Endothelial cell of umbilical vein (primary cell): Measurements from ENCODE around the gene CRYZL1. TPM values are rescaled to one million over a fixed set of nuclear protein-coding genes. Genes with fewer than 3 reads are reported as not detected.
A peak's percentile ranks its signal among the peaks of the same experiment; 100 is the strongest.

Experiments
- BruUV-seq: library from RNA; stranded (reverse); fragments of 400-500 nt; replicated peaks from 2 replicates; lab custom pipeline; 2021; lab: Mats Ljungman, UMichigan
- CTCF ChIA-PET: fragments of 300-600, 350-600 bp; sonication (Branson Sonifier 250); formaldehyde crosslinking; loops from one replicate; lab custom pipeline; 2021; ENCODE audit warnings: antibody characterized with exemption, inconsistent platforms; lab: Charles Lee
- POLR2A ChIA-PET: fragments of 300-600, 350-600 bp; sonication (Branson Sonifier 250); formaldehyde crosslinking; loops from one replicate; lab custom pipeline; 2021; ENCODE audit warnings: antibody characterized with exemption, inconsistent platforms; lab: Charles Lee
- DNase-seq: peaks from one replicate; pipeline ENCODE4 v3.0.0-alpha.2; 2011; ENCODE audit warnings: low read depth, low spot score
- FAIRE-seq: peaks from 2 replicates; lab custom pipeline; 2011; peaks lifted over from hg19 to GRCh38; lab: Jason Lieb, UNC
- H2AFZ ChIP-seq: 2 replicates; pipeline ENCODE4 v1.6.0; 2012; ENCODE audit warnings: low read depth, low read length, control low read depth, inconsistent platforms
- H3K27ac ChIP-seq: 2 replicates; pipeline ENCODE4 v1.5.1; 2011; ENCODE audit warnings: low read depth, mild to moderate bottlenecking, control low read depth, low read length, moderate library complexity; ENCODE audit not compliant: insufficient read depth
- H3K27me3 ChIP-seq, 2 experiments: 2 replicates each; pipeline versions ENCODE4 v1.6.0 to v1.6.1; 2011; ENCODE audit warnings: low read length in 2 of 2, mixed read lengths in 1 of 2; ENCODE audit not compliant: control insufficient read depth in 2 of 2, insufficient read depth in 2 of 2
- H3K36me3 ChIP-seq, 2 experiments: 2 replicates in 1 of 2; 3 replicates in 1 of 2; pipeline ENCODE4 v1.5.1; 2011; ENCODE audit warnings: low read length in 2 of 2, mild to moderate bottlenecking in 1 of 2, moderate library complexity in 1 of 2; ENCODE audit not compliant: control insufficient read depth in 2 of 2, insufficient read depth in 2 of 2; ENCODE audit errors: extremely low read depth in 1 of 2
- H3K4me1 ChIP-seq: 3 replicates; pipeline ENCODE4 v1.5.1; 2011; ENCODE audit warnings: mild to moderate bottlenecking, low read length; ENCODE audit not compliant: control insufficient read depth, insufficient read depth; ENCODE audit errors: extremely low read depth
- H3K4me2 ChIP-seq: 2 replicates; pipeline ENCODE4 v1.6.1; 2011; ENCODE audit warnings: low read length, control low read depth, mixed read lengths; ENCODE audit not compliant: insufficient read depth
- H3K4me3 ChIP-seq, 3 experiments: fragments of 200-600 bp in 1 of 3; sonication (generic), shearing (Covaris generic) in 1 of 3; replicated peaks in 1 of 3; 2 replicates each; pipeline ENCODE4 v1.5.1; 2011 to 2016; ENCODE audit warnings: control low read depth in 3 of 3, low read length in 3 of 3, mild to moderate bottlenecking in 2 of 3, inconsistent platforms in 1 of 3, low read depth in 1 of 3, moderate library complexity in 1 of 3; ENCODE audit not compliant: insufficient read depth in 1 of 3
- H3K79me2 ChIP-seq: 2 replicates; pipeline ENCODE4 v1.6.0; 2012; ENCODE audit warnings: low read length, inconsistent platforms; ENCODE audit not compliant: control insufficient read depth, insufficient read depth
- H3K9ac ChIP-seq: replicated peaks from 2 replicates; pipeline ENCODE3; 2011; ENCODE audit warnings: low read length, control low read depth; ENCODE audit not compliant: insufficient read depth; ENCODE audit errors: extremely low read depth
- H3K9me1 ChIP-seq: replicated peaks from 3 replicates; pipeline ENCODE4 v1.6.0; 2011; ENCODE audit warnings: mild to moderate bottlenecking, low read length; ENCODE audit not compliant: control insufficient read depth, insufficient read depth; ENCODE audit errors: extremely low read depth
- H3K9me3 ChIP-seq: replicated peaks from 2 replicates; pipeline ENCODE4 v1.5.1; 2012; ENCODE audit warnings: low read length, inconsistent platforms; ENCODE audit not compliant: control insufficient read depth, insufficient read depth
- H4K20me1 ChIP-seq: replicated peaks from 2 replicates; pipeline ENCODE3; 2011; ENCODE audit warnings: mild to moderate bottlenecking, low read length; ENCODE audit not compliant: control insufficient read depth, insufficient read depth; ENCODE audit errors: extremely low read depth
- EZH2 ChIP-seq: IDR thresholded peaks from 2 replicates; pipeline ENCODE4 v1.6.1; 2012; ENCODE audit warnings: borderline replicate concordance, low read depth, mild to moderate bottlenecking, moderate library complexity, low read length, inconsistent platforms; ENCODE audit not compliant: severe bottlenecking
- FOS ChIP-seq: IDR thresholded peaks from 2 replicates; pipeline ENCODE4 v1.6.1; 2011; ENCODE audit warnings: mild to moderate bottlenecking, low read length, moderate library complexity, borderline replicate concordance; ENCODE audit not compliant: insufficient read depth
- GATA2 ChIP-seq: IDR thresholded peaks from 2 replicates; pipeline ENCODE4 v1.7.0; 2011; ENCODE audit warnings: low read depth, mild to moderate bottlenecking, moderate library complexity, mixed read lengths, low read length; ENCODE audit not compliant: insufficient read length, insufficient read depth
- JUN ChIP-seq: IDR thresholded peaks from 2 replicates; pipeline ENCODE4 v1.6.1; 2011; ENCODE audit warnings: borderline replicate concordance, low read depth; ENCODE audit not compliant: insufficient read length, insufficient read depth
- MYC ChIP-seq: IDR thresholded peaks from one replicate; pipeline ENCODE4 v1.6.1; 2011; ENCODE audit warnings: mild to moderate bottlenecking, low read depth, low read length
- POLR2A ChIP-seq: IDR thresholded peaks from 2 replicates; pipeline ENCODE4 v1.6.1; 2012; ENCODE audit warnings: low read depth, mild to moderate bottlenecking, control low read depth, low read length
- POLR2AphosphoS5 ChIP-seq: IDR thresholded peaks from 2 replicates; pipeline ENCODE4 v1.6.1; 2012; ENCODE audit warnings: low read depth, mild to moderate bottlenecking, control low read depth, low read length, moderate library complexity; ENCODE audit not compliant: insufficient read depth
- dilution Hi-C: fragments of 300-500 bp; cut with MboI; formaldehyde crosslinking; loops from one replicate; pipeline ENCODE4 v1.15.0; 2019; ENCODE audit warnings: low sequenced_read_pairs; ENCODE audit not compliant: extremely low pct_ligation_motif_present
- intact Hi-C: fragments of 100-400 bp; cut with micrococcal nuclease; formaldehyde crosslinking; loops from one replicate; pipeline ENCODE4 v1.10.0; 2022
- polyA plus RNA-seq, 4 experiments: library from polyadenylated mRNA; depleted of rRNA in 3 of 4; stranded (reverse) in 3 of 4; unstranded in 1 of 4; fragments of >200 nt; gene quantifications; 2 replicates each; pipeline versions ENCODE4 v1.2.1 to v1.2.3, GENCODE V29; 2011 to 2012; ENCODE audit warnings: missing spikeins in 1 of 4
- total RNA-seq: library from RNA; stranded (reverse); gene quantifications from 2 replicates; pipeline ENCODE4 v1.2.3, GENCODE V29; 2021
- TF ChIP-seq, protein P1 (sequence below), 2 donors: IDR thresholded peaks; 1 replicate in 1 of 2; 2 replicates in 1 of 2; pipeline ENCODE4 v1.5.1; 2011; ENCODE audit warnings: low read length in 2 of 2, mild to moderate bottlenecking in 2 of 2, moderate library complexity in 2 of 2, control low read depth in 1 of 2, inconsistent platforms in 1 of 2, low read depth in 1 of 2; ENCODE audit not compliant: insufficient read depth in 1 of 2; ENCODE audit errors: extremely low read depth in 1 of 2
- TF ChIP-seq, protein P2 (sequence below): IDR thresholded peaks from 2 replicates; pipeline ENCODE4 v1.6.1; 2011; ENCODE audit not compliant: insufficient read depth, insufficient read length

Gene CRYZL1
- total and polyA plus RNA-seq, 2 donors (not counting 3 experiments of a cell fraction or from before 2014, with no cell fraction given): 26.4 to 42.1 TPM

DNA sequence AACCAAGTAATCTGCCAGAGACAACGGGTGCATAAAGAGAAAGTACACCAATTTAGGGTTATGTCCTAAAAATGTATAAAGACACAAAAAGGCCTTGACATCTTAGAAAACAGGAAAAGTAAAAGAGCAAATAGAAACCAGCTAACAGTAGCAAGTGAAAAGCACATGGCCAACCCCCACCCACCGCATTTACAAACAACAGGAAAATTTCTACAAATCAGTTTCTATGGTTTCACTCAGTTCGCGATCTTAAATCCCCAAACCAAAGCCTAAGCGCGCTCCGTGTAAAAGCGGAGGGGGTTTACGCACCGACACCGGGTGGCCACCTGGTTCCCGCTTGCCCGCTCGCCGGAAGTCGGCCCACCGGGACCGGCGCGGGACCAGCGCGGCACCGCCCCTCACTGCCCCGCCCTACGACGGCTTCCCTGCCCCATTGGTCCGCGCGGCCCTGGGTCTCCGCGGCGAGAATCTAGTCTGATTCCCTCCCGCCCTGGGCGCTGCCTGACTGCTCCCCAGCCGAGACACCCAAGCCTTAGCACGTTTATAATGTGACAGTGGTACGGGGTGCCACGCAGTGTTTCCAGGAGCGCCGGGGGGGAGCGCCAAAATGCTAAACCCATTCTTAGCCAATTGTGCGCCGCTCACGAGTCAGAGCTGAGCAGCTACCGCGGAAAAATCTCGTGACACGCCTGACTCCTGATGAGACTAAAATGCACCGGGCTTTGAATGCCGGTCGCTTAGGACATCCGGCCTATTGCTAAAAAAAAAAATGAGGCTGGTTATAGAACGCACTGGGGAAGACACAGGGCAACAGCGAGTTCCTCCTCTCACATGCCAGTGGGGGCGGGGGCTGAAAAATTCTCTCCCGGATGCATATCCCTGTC, 99.5 kb downstream of the CRYZL1 start, which contains the start of gene GART:
TSS of gene GART (minus strand) at position 362 of the 884 bp plus-strand sequence. CDS start 2,802 bp downstream, outside the sequence.
- CTCF ChIA-PET: interaction anchor here (0.6 to 1.6 kb wide), 2 partner anchors 26 to 64 kb away, joined by 3 to 4 read pairs; no protein-coding TSS in a partner anchor
- peak; percentile 73 for FAIRE-seq
- dilution Hi-C loops: no loop called here
- intact Hi-C loops: loop anchor here (2.0 to 5.0 kb wide), 4 partner anchors 47 to 353 kb away; partner anchors contain the start of gene DONSON
- peaks cover 25% of the 10 kb centered on the region for H3K4me1 ChIP-seq
- BruUV-seq: no TSS peak
- peak within 1 kb of the TSS; percentile 71 to 98 (median 93) for H3K4me3 ChIP-seq
- DNase-seq: peak; percentile 82
- peak; percentile 74 for TF ChIP-seq POLR2AphosphoS5
- peak; percentile 37 for TF ChIP-seq MYC
- TF ChIP-seq POLR2A: peak; percentile 67
- TF ChIP-seq JUN: no peak
- peak within 1 kb of the TSS; percentile 76 for H3K4me2 ChIP-seq
- H3K9ac ChIP-seq: peak within 1 kb of the TSS; percentile 97
- no peaks in the 10 kb centered on the region for H3K9me3 ChIP-seq
- POLR2A ChIA-PET: interaction anchor here (1.1 to 1.4 kb wide), 2 partner anchors 47 to 62 kb away, joined by 3 read pairs; partner anchors contain the start of genes DONSON and TMEM50B
- no peaks in the 10 kb centered on the region for H3K27me3 ChIP-seq
- peaks cover 14% of the 10 kb centered on the region for H4K20me1 ChIP-seq
- H3K27ac ChIP-seq: peak within 1 kb of the TSS; percentile 93
- peaks cover 71% of the 10 kb centered on the region for H3K79me2 ChIP-seq
- peaks cover 0 to 2% of the 10 kb centered on the region in 2 experiments for H3K36me3 ChIP-seq
- H2AFZ ChIP-seq: peak within 1 kb of the TSS; percentile 71
- no peaks in the 10 kb centered on the region for H3K9me1 ChIP-seq

DNA sequence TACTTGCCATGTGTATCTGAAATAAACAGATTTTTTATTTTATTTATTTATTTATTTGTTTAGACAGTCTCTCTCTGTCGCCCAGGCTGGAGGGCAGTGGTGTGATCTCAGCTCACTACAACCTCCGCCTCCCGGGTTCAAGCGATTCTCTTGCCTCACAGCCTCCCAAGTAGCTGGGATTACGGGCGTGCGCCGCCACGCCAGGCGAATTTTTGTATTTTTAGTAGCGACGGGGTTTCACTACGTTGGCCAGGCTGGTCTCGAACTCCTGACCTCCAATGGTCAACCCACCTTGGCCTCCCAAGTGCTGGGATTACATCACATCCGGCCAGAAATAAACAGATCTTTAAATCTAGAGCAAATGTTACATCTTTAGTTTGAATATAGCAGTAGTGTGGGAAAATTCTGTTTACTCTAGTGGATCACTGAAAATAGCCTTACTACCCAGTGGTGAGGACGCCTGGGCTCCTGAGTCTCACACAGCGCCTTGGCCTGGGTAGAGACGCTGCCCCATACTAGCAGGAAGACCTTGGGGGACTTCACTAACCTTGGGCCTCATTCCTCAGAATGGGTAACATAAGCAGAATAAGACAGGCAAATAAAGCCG, 100.3 kb downstream of the CRYZL1 start:
- TF ChIP-seq FOS (no peak), EZH2 (no peak), JUN (no peak), POLR2A (no peak), MYC (no peak), POLR2AphosphoS5 (no peak), GATA2 (no peak)
- TF ChIP-seq, protein P1, sequence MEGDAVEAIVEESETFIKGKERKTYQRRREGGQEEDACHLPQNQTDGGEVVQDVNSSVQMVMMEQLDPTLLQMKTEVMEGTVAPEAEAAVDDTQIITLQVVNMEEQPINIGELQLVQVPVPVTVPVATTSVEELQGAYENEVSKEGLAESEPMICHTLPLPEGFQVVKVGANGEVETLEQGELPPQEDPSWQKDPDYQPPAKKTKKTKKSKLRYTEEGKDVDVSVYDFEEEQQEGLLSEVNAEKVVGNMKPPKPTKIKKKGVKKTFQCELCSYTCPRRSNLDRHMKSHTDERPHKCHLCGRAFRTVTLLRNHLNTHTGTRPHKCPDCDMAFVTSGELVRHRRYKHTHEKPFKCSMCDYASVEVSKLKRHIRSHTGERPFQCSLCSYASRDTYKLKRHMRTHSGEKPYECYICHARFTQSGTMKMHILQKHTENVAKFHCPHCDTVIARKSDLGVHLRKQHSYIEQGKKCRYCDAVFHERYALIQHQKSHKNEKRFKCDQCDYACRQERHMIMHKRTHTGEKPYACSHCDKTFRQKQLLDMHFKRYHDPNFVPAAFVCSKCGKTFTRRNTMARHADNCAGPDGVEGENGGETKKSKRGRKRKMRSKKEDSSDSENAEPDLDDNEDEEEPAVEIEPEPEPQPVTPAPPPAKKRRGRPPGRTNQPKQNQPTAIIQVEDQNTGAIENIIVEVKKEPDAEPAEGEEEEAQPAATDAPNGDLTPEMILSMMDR (IDR thresholded peaks at IDR 0.05; ENCODE audit: extremely low read depth in 1 of 2, insufficient read depth in 1 of 2, low read depth in 1 of 2, low read length in 2 of 2): no peak
- TF ChIP-seq, protein P2, sequence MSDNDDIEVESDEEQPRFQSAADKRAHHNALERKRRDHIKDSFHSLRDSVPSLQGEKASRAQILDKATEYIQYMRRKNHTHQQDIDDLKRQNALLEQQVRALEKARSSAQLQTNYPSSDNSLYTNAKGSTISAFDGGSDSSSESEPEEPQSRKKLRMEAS: no peak
- ChIA-PET CTCF (interaction anchor here (1.3 to 1.6 kb wide), 3 partner anchors 27 to 361 kb away, joined by 4 to 8 read pairs (median 5); no protein-coding TSS in a partner anchor), POLR2A (interaction anchor here (1.1 to 1.4 kb wide), 2 partner anchors 48 to 61 kb away, joined by 3 read pairs; partner anchors contain the start of genes DONSON and TMEM50B)
- DNase-seq: no peak
- intact Hi-C loops: loop anchor here (5.0 kb wide), 1 partner anchor 66 kb away; no protein-coding TSS in a partner anchor
- Histone ChIP-seq H3K27ac (peak overlapping the region; percentile 93), H3K36me3 (peaks cover 0 to 5% of the 10 kb centered on the region in 2 experiments), H3K27me3 (no peaks in the 10 kb centered on the region), H3K4me2 (peak overlapping the region; percentile 76), H3K4me1 (peaks cover 25% of the 10 kb centered on the region), H3K9me3 (no peaks in the 10 kb centered on the region), H3K4me3 (peak overlapping the region; percentile 71 to 85 (median 80)), H3K9me1 (no peaks in the 10 kb centered on the region), H4K20me1 (peaks cover 14% of the 10 kb centered on the region), H2AFZ (peak overlapping the region; percentile 53), H3K79me2 (peaks cover 69% of the 10 kb centered on the region), H3K9ac (peak overlapping the region; percentile 97)
- no TSS peak for BruUV-seq
- no peak for FAIRE-seq
- dilution Hi-C loops: no loop called here
